GM12878 (cell line): Measurements from ENCODE around the gene NAALADL2. TPM values are rescaled to one million over a fixed set of nuclear protein-coding genes. Genes with fewer than 3 reads are reported as not detected.
A peak's percentile ranks its signal among the peaks of the same experiment; 100 is the strongest.

Experiments
- ATAC-seq: fragments of 200-7000 bp; cut with Tn5 transposase; 3 replicates; pipeline ENCODE4 v1.9.1; 2020; ENCODE audit warnings: mild to moderate bottlenecking, moderate library complexity
- BruUV-seq: library from RNA; stranded (reverse); fragments of 400-500 nt; replicated peaks from 2 replicates; lab custom pipeline; 2021; lab: Mats Ljungman, UMichigan
- CTCF ChIA-PET: fragments of 300-600 bp; sonication (Branson Sonifier 250); formaldehyde crosslinking; extraction: SDS; loops from one replicate; lab custom pipeline; 2021; ENCODE audit warnings: inconsistent platforms; lab: Yijun Ruan, JAX
- POLR2A ChIA-PET: fragments of 350-600 bp; formaldehyde crosslinking; extraction: SDS; loops from one replicate; lab custom pipeline; 2021; ENCODE audit warnings: inconsistent platforms; lab: Charles Lee
- RAD21 ChIA-PET: fragments of 300-600 bp; sonication (Branson Sonifier 250); formaldehyde crosslinking; loops from one replicate; lab custom pipeline; 2023; ENCODE audit warnings: antibody characterized with exemption; ENCODE audit not compliant: unreplicated experiment; lab: Charles Lee
- SMC1A ChIA-PET: fragments of 300-600 bp; sonication (Branson Sonifier 250); formaldehyde crosslinking; loops from one replicate; lab custom pipeline; 2023; ENCODE audit not compliant: unreplicated experiment, uncharacterized antibody; lab: Charles Lee
- DNase-seq: peaks from one replicate; pipeline ENCODE4 v3.0.0-alpha.2; 2011; ENCODE audit warnings: low read depth, low spot score
- FAIRE-seq: peaks from 3 replicates; lab custom pipeline; 2011; peaks lifted over from hg19 to GRCh38; lab: Jason Lieb, UNC
- H2AFZ ChIP-seq: 2 replicates; pipeline ENCODE4 v1.6.0; 2011; ENCODE audit warnings: low read depth, low read length, control low read depth; ENCODE audit not compliant: control insufficient read depth
- H3K27ac ChIP-seq: 2 replicates; pipeline ENCODE4 v1.5.1; 2011; ENCODE audit warnings: control low read depth; ENCODE audit not compliant: control insufficient read depth, insufficient read depth
- H3K27me3 ChIP-seq, 2 experiments: replicated peaks in 1 of 2; 2 replicates each; pipeline versions ENCODE4 v1.6.0 to v1.6.1; 2011; ENCODE audit warnings: low read length in 1 of 2; ENCODE audit not compliant: control insufficient read depth in 2 of 2, insufficient read depth in 2 of 2
- H3K36me3 ChIP-seq, 2 experiments: 2 replicates each; pipeline ENCODE4 v1.5.1; 2011; ENCODE audit warnings: low read length in 1 of 2; ENCODE audit not compliant: control insufficient read depth in 2 of 2, insufficient read depth in 2 of 2
- H3K4me1 ChIP-seq: 2 replicates; pipeline ENCODE4 v1.6.1; 2011; ENCODE audit warnings: mild to moderate bottlenecking, low read length, moderate library complexity, mixed read lengths; ENCODE audit not compliant: control insufficient read depth, insufficient read depth
- H3K4me2 ChIP-seq: 2 replicates; pipeline ENCODE4 v1.6.0; 2011; ENCODE audit warnings: control low read depth; ENCODE audit not compliant: control insufficient read depth, insufficient read depth
- H3K4me3 ChIP-seq: fragments of 200-600 bp; sonication (generic); 2 replicates; pipeline ENCODE4 v1.5.1; 2016
- H3K79me2 ChIP-seq: 2 replicates; pipeline ENCODE4 v1.6.0; 2011; ENCODE audit warnings: low read length; ENCODE audit not compliant: control insufficient read depth, insufficient read depth
- H3K9ac ChIP-seq: 2 replicates; pipeline ENCODE4 v1.8.0; 2011; ENCODE audit warnings: low read length, control low read depth, mixed read lengths; ENCODE audit not compliant: control insufficient read depth, insufficient read depth
- H3K9me3 ChIP-seq: replicated peaks from 3 replicates; pipeline ENCODE4 v1.5.1; 2011; ENCODE audit warnings: mild to moderate bottlenecking, low read length; ENCODE audit not compliant: control insufficient read depth, insufficient read depth
- H4K20me1 ChIP-seq: 2 replicates; pipeline ENCODE4 v1.6.0; 2011; ENCODE audit not compliant: control insufficient read depth, insufficient read depth
- CUX1 ChIP-seq: IDR thresholded peaks from 2 replicates; pipeline ENCODE4 v1.6.1; 2012; ENCODE audit warnings: improper control_type of control experiment, low read depth, low read length; ENCODE audit not compliant: insufficient replicate concordance
- DPF2 ChIP-seq: fragments of 450-650 bp; IDR thresholded peaks from 2 replicates; pipeline ENCODE4 v1.6.1; 2017; ENCODE audit warnings: mild to moderate bottlenecking
- FOXM1 ChIP-seq: IDR thresholded peaks from 2 replicates; pipeline ENCODE4 v1.6.1; 2012; ENCODE audit warnings: low read depth, mild to moderate bottlenecking, inconsistent platforms, low read length, moderate library complexity
- JUNB ChIP-seq: IDR thresholded peaks from 2 replicates; pipeline ENCODE4 v1.6.1; 2016; ENCODE audit warnings: antibody characterized with exemption, mild to moderate bottlenecking
- KLF5 ChIP-seq: fragments of 450-650 bp; IDR thresholded peaks from 2 replicates; pipeline ENCODE4 v1.6.1; 2014; ENCODE audit warnings: mild to moderate bottlenecking; ENCODE audit not compliant: partially characterized antibody
- NR2F1 ChIP-seq: fragments of 450-650 bp; conservative IDR thresholded peaks from 2 replicates; pipeline ENCODE4 v1.6.1; 2017; ENCODE audit warnings: mild to moderate bottlenecking
- PAX8 ChIP-seq: fragments of 450-650 bp; IDR thresholded peaks from 2 replicates; pipeline ENCODE4 v1.6.1; 2017; ENCODE audit warnings: mild to moderate bottlenecking, moderate library complexity
- TCF3 ChIP-seq: IDR thresholded peaks from 2 replicates; pipeline ENCODE4 v1.6.1; 2012; ENCODE audit warnings: low read depth, mild to moderate bottlenecking, low read length, borderline replicate concordance; ENCODE audit not compliant: insufficient read depth
- USF1 ChIP-seq: IDR thresholded peaks from 2 replicates; pipeline ENCODE4 v1.6.1; 2011; ENCODE audit warnings: borderline replicate concordance, low read depth, mild to moderate bottlenecking, moderate library complexity, mixed read lengths, low read length; ENCODE audit not compliant: insufficient read depth; ENCODE audit errors: extremely low read length
- YBX1 ChIP-seq: fragments of 450-650 bp; IDR thresholded peaks from 2 replicates; pipeline ENCODE4 v1.6.1; 2016; ENCODE audit warnings: antibody characterized with exemption
- YY1 ChIP-seq: IDR thresholded peaks from 2 replicates; pipeline ENCODE4 v1.6.1; 2011; ENCODE audit warnings: low read depth, mild to moderate bottlenecking, low read length
- ZNF384 ChIP-seq: IDR thresholded peaks from 2 replicates; pipeline ENCODE4 v1.6.1; 2012; ENCODE audit warnings: low read depth, mild to moderate bottlenecking, low read length, improper control_type of control experiment, borderline replicate concordance
- WGBS: methylation state at CpG from one replicate; pipeline ENCODE4 v1.1.6; 2016; ENCODE audit warnings: low lambda C conversion rate; ENCODE audit not compliant: insufficient replicate concordance, insufficient coverage; ENCODE audit errors: missing lambda C conversion rate; 5-methylcytosine and 5-hydroxymethylcytosine counted together
- in situ Hi-C: fragments of 300-500 bp; cut with MboI; formaldehyde crosslinking; loops from 9 replicates; pipeline ENCODE4 v1.14.3; 2018; ENCODE audit warnings: mixed read lengths
- intact Hi-C: fragments of 100-400 bp; cut with micrococcal nuclease; formaldehyde crosslinking; loops from one replicate; pipeline ENCODE4 v1.14.2; 2022; ENCODE audit not compliant: unreplicated experiment
- polyA plus RNA-seq, 11 experiments: library from polyadenylated mRNA; depleted of rRNA in 4 of 11; unstranded in 6 of 11; stranded (reverse) in 5 of 11; fragments of >200 nt; fragmentation: Nextera tagmentation in 4 of 11; fragmentation: Illumina TruSeq in 1 of 11; extraction: Ambion mirVana in 4 of 11; extraction: Trizol in 1 of 11; gene quantifications; 1 replicate in 1 of 11; 2 replicates in 10 of 11; pipeline versions ENCODE4 v1.2.1 to v1.2.3, GENCODE V29; 2011 to 2016; ENCODE audit warnings: inconsistent platforms in 2 of 11, missing spikeins in 2 of 11, low read depth in 1 of 11
- total RNA-seq, 4 experiments: library from RNA; depleted of rRNA in 3 of 4; stranded (reverse); fragments of >200 nt in 3 of 4; fragmentation: Illumina TruSeq in 1 of 4; extraction: Trizol in 1 of 4; gene quantifications; 2 replicates each; pipeline versions ENCODE4 v1.2.1 to v1.2.3, GENCODE V29; 2013 to 2021
- TF ChIP-seq, protein P1 (sequence below): IDR thresholded peaks from 2 replicates; pipeline ENCODE4 v1.6.1; 2012; ENCODE audit warnings: low read depth, low read length, improper control_type of control experiment
- TF ChIP-seq, protein P2 (sequence below): fragments of 450-650 bp; IDR thresholded peaks from 2 replicates; pipeline ENCODE4 v1.6.1; 2014; ENCODE audit warnings: mild to moderate bottlenecking

The NAALADL2 gene
- total and polyA plus RNA-seq, 10 of the 15 experiments (the other 5 are each of a cell fraction or from before 2014, with no cell fraction given) = 0.06 to 10.8 (median 0.46) TPM

DNA sequence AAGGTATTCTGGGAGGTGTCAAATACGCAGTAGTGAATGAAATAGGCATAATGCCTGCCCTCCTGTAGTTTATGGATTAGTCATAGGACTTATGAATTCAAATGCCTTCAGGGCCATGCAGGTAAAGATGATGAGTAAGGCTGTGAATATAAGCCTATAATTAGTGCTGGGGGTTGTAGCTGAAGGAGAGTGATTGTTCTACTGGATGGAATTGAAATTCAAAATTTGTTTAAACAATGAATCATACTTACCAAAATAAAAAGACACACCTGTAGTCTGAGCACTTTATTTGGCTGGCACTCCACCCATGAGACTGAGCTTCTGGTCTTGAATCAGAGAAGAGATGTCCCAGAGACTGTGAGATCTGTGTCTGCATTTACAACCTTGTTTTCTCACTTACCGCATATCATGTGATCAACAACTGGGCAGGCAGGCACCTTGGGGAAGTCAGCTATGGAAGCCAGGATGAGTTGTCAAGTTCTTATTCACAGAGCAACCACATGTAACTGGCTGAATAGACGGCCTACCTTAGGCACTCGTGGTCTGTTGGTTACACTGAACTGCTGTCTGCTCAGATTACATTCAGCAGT, 291.8 kb downstream of the NAALADL2 start:
- BruUV-seq = no TSS peak
- in situ Hi-C loops (no loop called here), intact Hi-C loops (no loop called here)
- H3K9ac ChIP-seq = no peak overlapping the region
- no peaks in the 10 kb centered on the region for H4K20me1 ChIP-seq
- H3K27me3 ChIP-seq = no peaks in the 10 kb centered on the region
- no peaks in the 10 kb centered on the region for H3K79me2 ChIP-seq
- H3K9me3 ChIP-seq = no peaks in the 10 kb centered on the region
- no peaks in the 10 kb centered on the region for H3K4me1 ChIP-seq
- no peak for FAIRE-seq
- 29% methylated on average over 4 of the region's 4 CpGs for WGBS
- peak; percentile 30 for ATAC-seq
- H3K4me2 ChIP-seq = no peak overlapping the region
- ChIA-PET RAD21 (no interaction called here), CTCF (no interaction called here), SMC1A (interaction anchor here (0.9 to 1.5 kb wide), 3 partner anchors 10 to 18 kb away, joined by 3 to 4 read pairs (median 4); no protein-coding TSS in a partner anchor), POLR2A (interaction anchor here (0.6 kb wide), 1 partner anchor 221 kb away, joined by 4 read pairs; no protein-coding TSS in a partner anchor)
- no peak overlapping the region for H2AFZ ChIP-seq
- H3K36me3 ChIP-seq = no peaks in the 10 kb centered on the region
- no peak for DNase-seq
- H3K27ac ChIP-seq = no peak overlapping the region
- H3K4me3 ChIP-seq = no peak overlapping the region
- TF ChIP-seq, protein P1, sequence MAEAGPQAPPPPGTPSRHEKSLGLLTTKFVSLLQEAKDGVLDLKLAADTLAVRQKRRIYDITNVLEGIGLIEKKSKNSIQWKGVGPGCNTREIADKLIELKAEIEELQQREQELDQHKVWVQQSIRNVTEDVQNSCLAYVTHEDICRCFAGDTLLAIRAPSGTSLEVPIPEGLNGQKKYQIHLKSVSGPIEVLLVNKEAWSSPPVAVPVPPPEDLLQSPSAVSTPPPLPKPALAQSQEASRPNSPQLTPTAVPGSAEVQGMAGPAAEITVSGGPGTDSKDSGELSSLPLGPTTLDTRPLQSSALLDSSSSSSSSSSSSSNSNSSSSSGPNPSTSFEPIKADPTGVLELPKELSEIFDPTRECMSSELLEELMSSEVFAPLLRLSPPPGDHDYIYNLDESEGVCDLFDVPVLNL = no peak
- TF ChIP-seq DPF2 (no peak), YBX1 (no peak), CUX1 (no peak), TCF3 (no peak), JUNB (no peak), KLF5 (no peak), ZNF384 (no peak), NR2F1 (no peak), PAX8 (no peak), USF1 (no peak), FOXM1 (no peak), YY1 (no peak)
- TF ChIP-seq, protein P2, sequence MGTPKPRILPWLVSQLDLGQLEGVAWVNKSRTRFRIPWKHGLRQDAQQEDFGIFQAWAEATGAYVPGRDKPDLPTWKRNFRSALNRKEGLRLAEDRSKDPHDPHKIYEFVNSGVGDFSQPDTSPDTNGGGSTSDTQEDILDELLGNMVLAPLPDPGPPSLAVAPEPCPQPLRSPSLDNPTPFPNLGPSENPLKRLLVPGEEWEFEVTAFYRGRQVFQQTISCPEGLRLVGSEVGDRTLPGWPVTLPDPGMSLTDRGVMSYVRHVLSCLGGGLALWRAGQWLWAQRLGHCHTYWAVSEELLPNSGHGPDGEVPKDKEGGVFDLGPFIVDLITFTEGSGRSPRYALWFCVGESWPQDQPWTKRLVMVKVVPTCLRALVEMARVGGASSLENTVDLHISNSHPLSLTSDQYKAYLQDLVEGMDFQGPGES = no peak
